ENCODE data around the gene CCDC78. TPM values are rescaled to one million over a fixed set of nuclear protein-coding genes. Genes with fewer than 3 reads are reported as not detected.
A peak's percentile ranks its signal among the peaks of the same experiment; 100 is the strongest.

The CCDC78 gene
- total and polyA plus RNA-seq, 2 of the 13 experiments (the other 11 are each of a cell fraction or from before 2014, with no cell fraction given), result 0.53 to 1.5 TPM

DNA sequence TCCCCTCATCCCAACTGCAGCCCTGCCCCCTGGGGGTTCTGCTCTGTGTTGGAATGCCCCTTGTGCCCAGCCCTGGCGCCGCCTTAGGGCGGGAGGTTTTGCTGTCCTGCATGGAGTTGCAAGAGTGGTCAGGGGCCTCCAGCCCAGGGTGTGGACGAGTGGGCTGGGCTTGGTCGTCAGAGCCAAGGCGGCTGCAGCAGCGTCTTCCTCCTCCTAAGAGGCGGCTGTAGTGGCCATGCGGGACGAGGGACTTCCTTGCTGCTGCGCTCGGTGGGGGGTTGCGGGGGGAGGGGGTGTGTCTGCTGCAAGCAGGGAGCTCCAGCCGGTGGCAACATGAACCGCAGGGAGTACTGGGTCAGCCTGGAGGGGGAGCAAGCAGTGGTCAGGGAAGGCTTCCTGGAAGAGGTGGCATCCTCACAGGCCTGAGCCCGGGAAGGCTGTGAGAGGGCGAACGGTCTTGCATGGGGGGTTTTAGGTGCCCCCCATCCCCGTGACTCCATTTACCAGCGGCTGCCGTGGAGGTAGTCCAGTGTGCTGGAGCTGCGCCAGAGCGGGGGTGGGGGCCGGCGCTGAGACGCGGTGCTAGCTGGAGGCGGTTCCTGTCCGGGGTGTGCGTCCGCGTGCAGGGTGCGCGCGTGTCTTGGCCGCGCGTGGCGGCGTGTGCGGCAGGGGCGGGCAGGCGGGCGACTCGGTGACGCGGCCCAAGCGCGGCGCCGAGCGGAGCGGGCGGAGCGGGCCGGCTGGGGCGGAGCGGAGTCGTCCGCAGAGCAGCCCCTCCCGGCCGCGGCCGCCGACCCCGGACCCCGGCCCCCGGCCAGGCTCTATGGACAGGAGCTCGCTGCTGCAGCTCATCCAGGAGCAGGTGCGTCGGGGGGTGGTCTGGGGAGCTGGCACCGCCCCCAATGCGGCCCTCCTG is 51.0 kb downstream of the CCDC78 start, which contains the start of gene RHBDL1 (continued):
- TF ChIP-seq, protein P1, sequence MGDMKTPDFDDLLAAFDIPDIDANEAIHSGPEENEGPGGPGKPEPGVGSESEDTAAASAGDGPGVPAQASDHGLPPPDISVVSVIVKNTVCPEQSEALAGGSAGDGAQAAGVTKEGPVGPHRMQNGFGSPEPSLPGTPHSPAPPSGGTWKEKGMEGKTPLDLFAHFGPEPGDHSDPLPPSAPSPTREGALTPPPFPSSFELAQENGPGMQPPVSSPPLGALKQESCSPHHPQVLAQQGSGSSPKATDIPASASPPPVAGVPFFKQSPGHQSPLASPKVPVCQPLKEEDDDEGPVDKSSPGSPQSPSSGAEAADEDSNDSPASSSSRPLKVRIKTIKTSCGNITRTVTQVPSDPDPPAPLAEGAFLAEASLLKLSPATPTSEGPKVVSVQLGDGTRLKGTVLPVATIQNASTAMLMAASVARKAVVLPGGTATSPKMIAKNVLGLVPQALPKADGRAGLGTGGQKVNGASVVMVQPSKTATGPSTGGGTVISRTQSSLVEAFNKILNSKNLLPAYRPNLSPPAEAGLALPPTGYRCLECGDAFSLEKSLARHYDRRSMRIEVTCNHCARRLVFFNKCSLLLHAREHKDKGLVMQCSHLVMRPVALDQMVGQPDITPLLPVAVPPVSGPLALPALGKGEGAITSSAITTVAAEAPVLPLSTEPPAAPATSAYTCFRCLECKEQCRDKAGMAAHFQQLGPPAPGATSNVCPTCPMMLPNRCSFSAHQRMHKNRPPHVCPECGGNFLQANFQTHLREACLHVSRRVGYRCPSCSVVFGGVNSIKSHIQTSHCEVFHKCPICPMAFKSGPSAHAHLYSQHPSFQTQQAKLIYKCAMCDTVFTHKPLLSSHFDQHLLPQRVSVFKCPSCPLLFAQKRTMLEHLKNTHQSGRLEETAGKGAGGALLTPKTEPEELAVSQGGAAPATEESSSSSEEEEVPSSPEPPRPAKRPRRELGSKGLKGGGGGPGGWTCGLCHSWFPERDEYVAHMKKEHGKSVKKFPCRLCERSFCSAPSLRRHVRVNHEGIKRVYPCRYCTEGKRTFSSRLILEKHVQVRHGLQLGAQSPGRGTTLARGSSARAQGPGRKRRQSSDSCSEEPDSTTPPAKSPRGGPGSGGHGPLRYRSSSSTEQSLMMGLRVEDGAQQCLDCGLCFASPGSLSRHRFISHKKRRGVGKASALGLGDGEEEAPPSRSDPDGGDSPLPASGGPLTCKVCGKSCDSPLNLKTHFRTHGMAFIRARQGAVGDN (CRISPR knock-in tag; IDR thresholded peaks at IDR 0.05), result peak; percentile 16
- no peak for TF ChIP-seq ZNF713 (CRISPR knock-in tag; IDR thresholded peaks at IDR 0.05)
- TF ChIP-seq NFRKB (IDR thresholded peaks at IDR 0.05), result no peak
- TF ChIP-seq HNRNPK (IDR thresholded peaks at IDR 0.05; ENCODE audit: low read depth, low read length, poor library complexity, severe bottlenecking), result no peak
- no peak for TF ChIP-seq AHR (CRISPR knock-in tag; IDR thresholded peaks at IDR 0.05)
- no peak for TF ChIP-seq PITX1 (CRISPR knock-in tag; IDR thresholded peaks at IDR 0.05)
- no peak for TF ChIP-seq POLR2AphosphoS5 (IDR thresholded peaks at IDR 0.05; ENCODE audit: low read depth, low read length)
- 0 out of 2 replicates have a peak, but pooled peaks have one; percentile 14 for TF ChIP-seq RBFOX2 (IDR thresholded peaks at IDR 0.05; ENCODE audit: low read depth, low read length)
- no peak for TF ChIP-seq ZNF547 (CRISPR knock-in tag; IDR thresholded peaks at IDR 0.05)
- TF ChIP-seq NFIB (CRISPR knock-in tag; IDR thresholded peaks at IDR 0.05; ENCODE audit: borderline replicate concordance), result no peak
- TF ChIP-seq, protein P2, sequence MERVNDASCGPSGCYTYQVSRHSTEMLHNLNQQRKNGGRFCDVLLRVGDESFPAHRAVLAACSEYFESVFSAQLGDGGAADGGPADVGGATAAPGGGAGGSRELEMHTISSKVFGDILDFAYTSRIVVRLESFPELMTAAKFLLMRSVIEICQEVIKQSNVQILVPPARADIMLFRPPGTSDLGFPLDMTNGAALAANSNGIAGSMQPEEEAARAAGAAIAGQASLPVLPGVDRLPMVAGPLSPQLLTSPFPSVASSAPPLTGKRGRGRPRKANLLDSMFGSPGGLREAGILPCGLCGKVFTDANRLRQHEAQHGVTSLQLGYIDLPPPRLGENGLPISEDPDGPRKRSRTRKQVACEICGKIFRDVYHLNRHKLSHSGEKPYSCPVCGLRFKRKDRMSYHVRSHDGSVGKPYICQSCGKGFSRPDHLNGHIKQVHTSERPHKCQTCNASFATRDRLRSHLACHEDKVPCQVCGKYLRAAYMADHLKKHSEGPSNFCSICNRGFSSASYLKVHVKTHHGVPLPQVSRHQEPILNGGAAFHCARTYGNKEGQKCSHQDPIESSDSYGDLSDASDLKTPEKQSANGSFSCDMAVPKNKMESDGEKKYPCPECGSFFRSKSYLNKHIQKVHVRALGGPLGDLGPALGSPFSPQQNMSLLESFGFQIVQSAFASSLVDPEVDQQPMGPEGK (CRISPR knock-in tag; IDR thresholded peaks at IDR 0.05), result peak; percentile 49; the same call in 1 of the 2 replicates
- no peak for TF ChIP-seq ZNF33B (CRISPR knock-in tag; IDR thresholded peaks at IDR 0.05)
- no peak for TF ChIP-seq ZNF468 (CRISPR knock-in tag; IDR thresholded peaks at IDR 0.05)
- TF ChIP-seq, protein P3, sequence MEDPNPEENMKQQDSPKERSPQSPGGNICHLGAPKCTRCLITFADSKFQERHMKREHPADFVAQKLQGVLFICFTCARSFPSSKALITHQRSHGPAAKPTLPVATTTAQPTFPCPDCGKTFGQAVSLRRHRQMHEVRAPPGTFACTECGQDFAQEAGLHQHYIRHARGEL (CRISPR knock-in tag; IDR thresholded peaks at IDR 0.05), result no peak
- TF ChIP-seq, protein P4, sequence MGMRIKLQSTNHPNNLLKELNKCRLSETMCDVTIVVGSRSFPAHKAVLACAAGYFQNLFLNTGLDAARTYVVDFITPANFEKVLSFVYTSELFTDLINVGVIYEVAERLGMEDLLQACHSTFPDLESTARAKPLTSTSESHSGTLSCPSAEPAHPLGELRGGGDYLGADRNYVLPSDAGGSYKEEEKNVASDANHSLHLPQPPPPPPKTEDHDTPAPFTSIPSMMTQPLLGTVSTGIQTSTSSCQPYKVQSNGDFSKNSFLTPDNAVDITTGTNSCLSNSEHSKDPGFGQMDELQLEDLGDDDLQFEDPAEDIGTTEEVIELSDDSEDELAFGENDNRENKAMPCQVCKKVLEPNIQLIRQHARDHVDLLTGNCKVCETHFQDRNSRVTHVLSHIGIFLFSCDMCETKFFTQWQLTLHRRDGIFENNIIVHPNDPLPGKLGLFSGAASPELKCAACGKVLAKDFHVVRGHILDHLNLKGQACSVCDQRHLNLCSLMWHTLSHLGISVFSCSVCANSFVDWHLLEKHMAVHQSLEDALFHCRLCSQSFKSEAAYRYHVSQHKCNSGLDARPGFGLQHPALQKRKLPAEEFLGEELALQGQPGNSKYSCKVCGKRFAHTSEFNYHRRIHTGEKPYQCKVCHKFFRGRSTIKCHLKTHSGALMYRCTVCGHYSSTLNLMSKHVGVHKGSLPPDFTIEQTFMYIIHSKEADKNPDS (CRISPR knock-in tag; IDR thresholded peaks at IDR 0.05), result no peak
- TF ChIP-seq, protein P5, sequence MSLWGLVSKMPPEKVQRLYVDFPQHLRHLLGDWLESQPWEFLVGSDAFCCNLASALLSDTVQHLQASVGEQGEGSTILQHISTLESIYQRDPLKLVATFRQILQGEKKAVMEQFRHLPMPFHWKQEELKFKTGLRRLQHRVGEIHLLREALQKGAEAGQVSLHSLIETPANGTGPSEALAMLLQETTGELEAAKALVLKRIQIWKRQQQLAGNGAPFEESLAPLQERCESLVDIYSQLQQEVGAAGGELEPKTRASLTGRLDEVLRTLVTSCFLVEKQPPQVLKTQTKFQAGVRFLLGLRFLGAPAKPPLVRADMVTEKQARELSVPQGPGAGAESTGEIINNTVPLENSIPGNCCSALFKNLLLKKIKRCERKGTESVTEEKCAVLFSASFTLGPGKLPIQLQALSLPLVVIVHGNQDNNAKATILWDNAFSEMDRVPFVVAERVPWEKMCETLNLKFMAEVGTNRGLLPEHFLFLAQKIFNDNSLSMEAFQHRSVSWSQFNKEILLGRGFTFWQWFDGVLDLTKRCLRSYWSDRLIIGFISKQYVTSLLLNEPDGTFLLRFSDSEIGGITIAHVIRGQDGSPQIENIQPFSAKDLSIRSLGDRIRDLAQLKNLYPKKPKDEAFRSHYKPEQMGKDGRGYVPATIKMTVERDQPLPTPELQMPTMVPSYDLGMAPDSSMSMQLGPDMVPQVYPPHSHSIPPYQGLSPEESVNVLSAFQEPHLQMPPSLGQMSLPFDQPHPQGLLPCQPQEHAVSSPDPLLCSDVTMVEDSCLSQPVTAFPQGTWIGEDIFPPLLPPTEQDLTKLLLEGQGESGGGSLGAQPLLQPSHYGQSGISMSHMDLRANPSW (CRISPR knock-in tag; IDR thresholded peaks at IDR 0.05; ENCODE audit: borderline replicate concordance), result no peak
- no peak for TF ChIP-seq ZSCAN31 (CRISPR knock-in tag; IDR thresholded peaks at IDR 0.05; ENCODE audit: low read depth)
